ENCODE results near the gene AKAP11. TPM values are rescaled to one million over a fixed set of nuclear protein-coding genes. Genes with fewer than 3 reads are reported as not detected.

Gene AKAP11
- total and polyA plus RNA-seq, 2 experiments from 2014 or later, result 3.3 to 15.3 TPM

GRCh38 chr13:42322806-42323205 is 50.9 kb downstream of the AKAP11 start:
- Histone ChIP-seq H3K36me3 (no peaks in the 10 kb centered on the region), H3K27ac (no peak overlapping the region), H3K4me3 (no peak overlapping the region), H3K27me3 (no peaks in the 10 kb centered on the region), H3K9me3 (ENCODE audit: low read depth) (no peaks in the 10 kb centered on the region), H3K4me1 (ENCODE audit: low read depth) (peaks cover 12% of the 10 kb centered on the region)
- TF ChIP-seq, protein P1, sequence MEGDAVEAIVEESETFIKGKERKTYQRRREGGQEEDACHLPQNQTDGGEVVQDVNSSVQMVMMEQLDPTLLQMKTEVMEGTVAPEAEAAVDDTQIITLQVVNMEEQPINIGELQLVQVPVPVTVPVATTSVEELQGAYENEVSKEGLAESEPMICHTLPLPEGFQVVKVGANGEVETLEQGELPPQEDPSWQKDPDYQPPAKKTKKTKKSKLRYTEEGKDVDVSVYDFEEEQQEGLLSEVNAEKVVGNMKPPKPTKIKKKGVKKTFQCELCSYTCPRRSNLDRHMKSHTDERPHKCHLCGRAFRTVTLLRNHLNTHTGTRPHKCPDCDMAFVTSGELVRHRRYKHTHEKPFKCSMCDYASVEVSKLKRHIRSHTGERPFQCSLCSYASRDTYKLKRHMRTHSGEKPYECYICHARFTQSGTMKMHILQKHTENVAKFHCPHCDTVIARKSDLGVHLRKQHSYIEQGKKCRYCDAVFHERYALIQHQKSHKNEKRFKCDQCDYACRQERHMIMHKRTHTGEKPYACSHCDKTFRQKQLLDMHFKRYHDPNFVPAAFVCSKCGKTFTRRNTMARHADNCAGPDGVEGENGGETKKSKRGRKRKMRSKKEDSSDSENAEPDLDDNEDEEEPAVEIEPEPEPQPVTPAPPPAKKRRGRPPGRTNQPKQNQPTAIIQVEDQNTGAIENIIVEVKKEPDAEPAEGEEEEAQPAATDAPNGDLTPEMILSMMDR (IDR thresholded peaks at IDR 0.05; ENCODE audit: low read depth, low read length), result no peak
- no peak for DNase-seq (ENCODE audit: low read depth in 1 of 2, low spot score in 1 of 2)

GRCh38 chr13:42324704-42325103 is 52.8 kb downstream of the AKAP11 start:
- Histone ChIP-seq H3K27me3 (no peaks in the 10 kb centered on the region), H3K4me3 (no peak overlapping the region), H3K27ac (no peak overlapping the region), H3K9me3 (ENCODE audit: low read depth) (no peaks in the 10 kb centered on the region), H3K36me3 (no peaks in the 10 kb centered on the region), H3K4me1 (ENCODE audit: low read depth) (peaks cover 12% of the 10 kb centered on the region)
- DNase-seq (ENCODE audit: low read depth in 1 of 2, low spot score in 1 of 2), result no peak
- TF ChIP-seq, protein P1 (IDR thresholded peaks at IDR 0.05; ENCODE audit: low read depth, low read length), result no peak

DNA sequence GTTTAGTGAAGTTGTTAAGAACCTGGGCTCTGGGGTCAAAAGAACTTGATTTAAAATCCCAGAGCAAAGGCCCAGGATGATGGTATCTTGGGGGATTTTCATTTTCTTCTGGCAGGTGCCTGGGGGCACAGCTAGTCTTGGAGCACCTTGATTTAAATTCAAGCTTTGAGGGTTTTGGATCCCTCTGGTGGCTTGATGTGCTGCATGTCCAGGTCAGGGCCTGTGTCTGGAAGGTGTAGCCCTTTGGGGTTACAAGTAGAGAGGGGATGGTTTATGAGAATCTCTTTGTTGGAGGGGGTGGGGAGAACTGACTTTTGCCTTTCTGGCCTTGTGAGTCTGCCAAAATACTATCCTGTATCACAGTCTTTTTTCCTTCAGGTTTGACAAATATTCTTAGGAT is 55.8 kb downstream of the AKAP11 start:
- Histone ChIP-seq H3K9me3 (ENCODE audit: low read depth) (no peaks in the 10 kb centered on the region), H3K36me3 (no peaks in the 10 kb centered on the region), H3K27me3 (no peaks in the 10 kb centered on the region), H3K27ac (no peak overlapping the region), H3K4me3 (no peak overlapping the region), H3K4me1 (ENCODE audit: low read depth) (peaks cover 8% of the 10 kb centered on the region)
- TF ChIP-seq, protein P1 (IDR thresholded peaks at IDR 0.05; ENCODE audit: low read depth, low read length), result no peak
- no peak for DNase-seq (ENCODE audit: low read depth in 1 of 2, low spot score in 1 of 2)

DNA sequence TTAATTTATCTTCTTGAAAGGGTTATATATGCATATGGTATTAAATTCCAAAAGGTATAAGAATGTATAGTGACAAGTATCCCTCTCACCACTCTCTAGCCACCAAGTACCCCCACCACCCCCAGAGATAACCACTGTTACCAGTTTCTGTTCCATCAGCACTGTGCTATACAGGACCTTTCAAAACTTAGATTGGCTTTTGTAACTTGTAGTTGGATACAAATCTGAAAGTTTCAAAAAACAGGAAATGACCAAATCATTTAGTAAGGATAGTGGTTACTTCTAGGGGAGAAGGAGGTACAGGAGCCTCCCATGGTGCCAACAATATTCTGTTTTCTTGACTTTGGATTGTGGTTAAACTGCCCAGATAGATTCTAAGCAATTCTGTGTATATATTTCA is 56.7 kb downstream of the AKAP11 start:
- DNase-seq (ENCODE audit: low read depth in 1 of 2, low spot score in 1 of 2), result peak in 1 of 2 donors; percentile 18
- Histone ChIP-seq H3K36me3 (no peaks in the 10 kb centered on the region), H3K27me3 (no peaks in the 10 kb centered on the region), H3K4me1 (ENCODE audit: low read depth) (peaks cover 8% of the 10 kb centered on the region), H3K27ac (no peak overlapping the region), H3K4me3 (no peak overlapping the region), H3K9me3 (ENCODE audit: low read depth) (no peaks in the 10 kb centered on the region)
- TF ChIP-seq, protein P1 (IDR thresholded peaks at IDR 0.05; ENCODE audit: low read depth, low read length), result no peak

DNA sequence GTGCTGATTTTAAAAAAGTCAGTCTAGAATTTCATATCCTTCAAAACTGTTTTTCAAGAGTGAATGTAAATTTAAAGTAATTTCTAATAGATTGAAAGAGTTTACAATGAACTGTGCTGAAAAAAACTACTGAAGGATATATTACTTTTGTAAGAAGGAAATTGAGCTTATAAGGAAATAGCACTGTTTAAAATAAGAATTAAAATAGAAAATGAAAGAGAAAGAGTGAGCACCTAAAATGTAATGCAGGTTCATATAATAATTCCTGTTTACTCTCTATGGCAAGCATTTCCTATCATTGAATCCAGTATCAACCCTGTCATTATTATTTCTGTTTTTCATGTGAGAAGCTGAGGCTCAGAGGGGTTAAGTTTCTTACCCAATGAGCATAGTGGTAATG is 57.3 kb downstream of the AKAP11 start:
- Histone ChIP-seq H3K4me1 (ENCODE audit: low read depth) (peaks cover 8% of the 10 kb centered on the region), H3K27ac (no peak overlapping the region), H3K9me3 (ENCODE audit: low read depth) (no peaks in the 10 kb centered on the region), H3K36me3 (no peaks in the 10 kb centered on the region), H3K4me3 (no peak overlapping the region), H3K27me3 (no peaks in the 10 kb centered on the region)
- TF ChIP-seq, protein P1 (IDR thresholded peaks at IDR 0.05; ENCODE audit: low read depth, low read length), result no peak
- no peak for DNase-seq (ENCODE audit: low read depth in 1 of 2, low spot score in 1 of 2)

DNA sequence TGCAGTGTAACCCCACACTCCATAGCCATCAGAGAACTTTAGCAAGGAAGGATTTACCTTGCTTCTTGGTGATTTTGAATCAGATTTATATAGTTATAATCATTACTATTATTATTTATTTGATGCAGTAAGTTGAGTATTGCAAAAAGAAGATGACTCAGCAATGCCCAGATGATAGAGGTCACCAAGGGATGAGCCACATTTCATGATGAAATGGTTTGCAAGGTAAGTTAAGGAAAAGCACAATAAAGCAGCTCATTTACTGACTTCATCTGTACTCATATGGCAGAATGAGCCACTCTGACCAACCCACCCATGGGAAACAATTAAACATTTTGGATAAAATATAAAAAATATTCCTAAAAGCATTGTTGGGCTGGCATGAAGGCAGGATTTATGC is 59.1 kb downstream of the AKAP11 start:
- H3K27ac ChIP-seq, result no peak overlapping the region
- TF ChIP-seq, protein P1 (IDR thresholded peaks at IDR 0.05; ENCODE audit: low read depth, low read length), result no peak
- DNase-seq (ENCODE audit: low read depth in 1 of 2, low spot score in 1 of 2), result no peak
- H3K36me3 ChIP-seq, result no peaks in the 10 kb centered on the region
- no peak overlapping the region for H3K4me3 ChIP-seq
- no peaks in the 10 kb centered on the region for H3K9me3 ChIP-seq (ENCODE audit: low read depth)
- H3K4me1 ChIP-seq (ENCODE audit: low read depth), result no peaks in the 10 kb centered on the region
- no peaks in the 10 kb centered on the region for H3K27me3 ChIP-seq
